SK-N-SH treated with all-trans-retinoic acid at 6 μM for 48 hours (cell line): ENCODE data around the gene SORCS2.

Source experiments
- ATAC-seq: fragments of 200-7000 bp; cut with Tn5 transposase; 3 replicates; pipeline ENCODE4 v1.9.1; 2020; ENCODE audit warnings: mild to moderate bottlenecking, moderate library complexity
- ARNTL ChIP-seq: fragments of 450-650 bp; formaldehyde crosslinking; IDR thresholded peaks from 2 replicates; pipeline ENCODE4 v1.5.0; 2020; ENCODE audit warnings: low read depth, mild to moderate bottlenecking, moderate library complexity, borderline replicate concordance
- BACH2 ChIP-seq: fragments of 250-450 bp; sonication (Bioruptor Pico); IDR thresholded peaks from 2 replicates; pipeline ENCODE4 v1.9.0; 2021; ENCODE audit warnings: mild to moderate bottlenecking, borderline replicate concordance
- CREB5 ChIP-seq: fragments of 250-450 bp; sonication (Bioruptor Pico); IDR thresholded peaks from 2 replicates; pipeline ENCODE4 v1.5.1; 2020; ENCODE audit warnings: low read depth, mild to moderate bottlenecking, moderate library complexity
- CSDC2 ChIP-seq: fragments of 250-450 bp; sonication (Bioruptor Pico); IDR thresholded peaks from 2 replicates; pipeline ENCODE4 v1.5.0; 2020; ENCODE audit warnings: mild to moderate bottlenecking, moderate library complexity
- CSRNP3 ChIP-seq: fragments of 250-450 bp; sonication (Bioruptor Pico); IDR thresholded peaks from 2 replicates; pipeline ENCODE4 v1.5.1; 2021; ENCODE audit warnings: mild to moderate bottlenecking, moderate library complexity
- GLIS3 ChIP-seq: fragments of 250-450 bp; sonication (Bioruptor Pico); IDR thresholded peaks from 2 replicates; pipeline ENCODE4 v1.5.0; 2020; ENCODE audit warnings: mild to moderate bottlenecking, moderate library complexity
- ISL1 ChIP-seq: fragments of 250-450 bp; sonication (Bioruptor Pico); IDR thresholded peaks from 2 replicates; pipeline ENCODE4 v2.1.2; 2022; ENCODE audit warnings: mild to moderate bottlenecking, moderate library complexity
- OSR1 ChIP-seq: fragments of 250-450 bp; sonication (Bioruptor Pico); IDR thresholded peaks from 2 replicates; pipeline ENCODE4 v1.8.0; 2022; ENCODE audit warnings: moderate library complexity, mild to moderate bottlenecking, inconsistent platforms
- PATZ1 ChIP-seq: fragments of 250-450 bp; sonication (Bioruptor Pico); IDR thresholded peaks from 2 replicates; pipeline ENCODE4 v1.8.0; 2020; ENCODE audit warnings: mild to moderate bottlenecking, moderate library complexity, borderline replicate concordance
- POU6F1 ChIP-seq: fragments of 250-450 bp; sonication (Bioruptor Pico); IDR thresholded peaks from 2 replicates; pipeline ENCODE4 v1.8.0; 2021; ENCODE audit warnings: low read depth, mild to moderate bottlenecking, moderate library complexity, borderline replicate concordance
- PPARA ChIP-seq: fragments of 250-450 bp; sonication (Bioruptor Pico); IDR thresholded peaks from 2 replicates; pipeline ENCODE4 v1.5.0; 2020; ENCODE audit warnings: mild to moderate bottlenecking, borderline replicate concordance
- SNAI2 ChIP-seq: fragments of 250-450 bp; sonication (Bioruptor Pico); IDR thresholded peaks from 2 replicates; pipeline ENCODE4 v1.5.0; 2020; ENCODE audit warnings: mild to moderate bottlenecking, moderate library complexity
- TCF4 ChIP-seq: fragments of 250-450 bp; sonication (Bioruptor Pico); IDR thresholded peaks from 2 replicates; pipeline ENCODE4 v1.8.0; 2021; ENCODE audit warnings: mild to moderate bottlenecking, moderate library complexity, borderline replicate concordance
- TOX ChIP-seq: fragments of 250-450 bp; sonication (Bioruptor Pico); IDR thresholded peaks from 2 replicates; pipeline ENCODE4 v1.8.0; 2021; ENCODE audit warnings: mild to moderate bottlenecking, moderate library complexity, borderline replicate concordance
- TSHZ2 ChIP-seq: fragments of 250-450 bp; sonication (Bioruptor Pico); IDR thresholded peaks from 2 replicates; pipeline ENCODE4 v1.5.0; 2020; ENCODE audit warnings: mild to moderate bottlenecking, moderate library complexity
- ZC3H10 ChIP-seq: fragments of 250-450 bp; sonication (Bioruptor Pico); IDR thresholded peaks from 2 replicates; pipeline ENCODE4 v1.5.1; 2021; ENCODE audit warnings: mild to moderate bottlenecking, moderate library complexity
- ZFP3 ChIP-seq: fragments of 250-450 bp; sonication (Bioruptor Pico); IDR thresholded peaks from 2 replicates; pipeline ENCODE4 v1.5.0; 2020; ENCODE audit warnings: mild to moderate bottlenecking, moderate library complexity
- ZFP30 ChIP-seq: fragments of 450-650 bp; formaldehyde crosslinking; IDR thresholded peaks from 2 replicates; pipeline ENCODE4 v1.5.0; 2022; ENCODE audit warnings: mild to moderate bottlenecking, moderate library complexity
- ZNF565 ChIP-seq: fragments of 450-650 bp; formaldehyde crosslinking; conservative IDR thresholded peaks from 2 replicates; pipeline ENCODE4 v1.5.0; 2020; ENCODE audit warnings: low read depth, mild to moderate bottlenecking, moderate library complexity
- ZNF70 ChIP-seq: fragments of 450-650 bp; formaldehyde crosslinking; IDR thresholded peaks from 2 replicates; pipeline ENCODE4 v1.5.0; 2020; ENCODE audit warnings: mild to moderate bottlenecking, moderate library complexity
- ZNF8 ChIP-seq: fragments of 450-650 bp; formaldehyde crosslinking; IDR thresholded peaks from 2 replicates; pipeline ENCODE4 v1.5.0; 2020; ENCODE audit warnings: mild to moderate bottlenecking, moderate library complexity

Gene SORCS2

GRCh38 chr4:7634661-7635251 is 442.4 kb downstream of the SORCS2 start (continued):
- no peak for TF ChIP-seq SNAI2 (CRISPR knock-in tag)
- no peak for TF ChIP-seq ZFP3 (CRISPR knock-in tag)
- no peak for TF ChIP-seq ZFP30 (CRISPR knock-in tag)

GRCh38 chr4:7635445-7636239 is 443.3 kb downstream of the SORCS2 start:
- no peak for TF ChIP-seq OSR1 (CRISPR knock-in tag)
- TF ChIP-seq SNAI2 (CRISPR knock-in tag) = no peak
- no peak for TF ChIP-seq BACH2 (CRISPR knock-in tag)
- no peak for TF ChIP-seq ZNF565 (CRISPR knock-in tag)
- TF ChIP-seq PATZ1 (CRISPR knock-in tag) = no peak
- no peak for TF ChIP-seq TCF4 (CRISPR knock-in tag)
- TF ChIP-seq CSDC2 (CRISPR knock-in tag) = no peak
- TF ChIP-seq CSRNP3 = no peak
- ATAC-seq = no peak

GRCh38 chr4:7636240-7636508 is 443.8 kb downstream of the SORCS2 start:
- TF ChIP-seq ZNF565 (CRISPR knock-in tag) (no peak), ISL1 (no peak), PATZ1 (CRISPR knock-in tag) (no peak), TCF4 (CRISPR knock-in tag) (no peak), CSDC2 (CRISPR knock-in tag) (no peak), ZFP3 (CRISPR knock-in tag) (no peak), ZC3H10 (CRISPR knock-in tag) (no peak), CREB5 (CRISPR knock-in tag) (no peak), CSRNP3 (no peak), GLIS3 (no peak), PPARA (no peak), BACH2 (CRISPR knock-in tag) (no peak), ZNF8 (no peak), TOX (no peak), ARNTL (CRISPR knock-in tag) (no peak), POU6F1 (CRISPR knock-in tag) (no peak), ZNF70 (CRISPR knock-in tag) (no peak), TSHZ2 (CRISPR knock-in tag) (no peak), ZFP30 (CRISPR knock-in tag) (no peak)
- TF ChIP-seq, all 23 proteins: peak for 0
- no peak for ATAC-seq
